Measurements from ENCODE around the gene RAMP3.

- TF ChIP-seq CTCF (optimal IDR thresholded peaks at IDR 0.05 in 1 of 3, IDR thresholded peaks at IDR 0.05 in 1 of 3, conservative IDR thresholded peaks at IDR 0.05 in 1 of 3; ENCODE audit: extremely low read depth in 1 of 3, insufficient read depth in 2 of 3, low read length in 3 of 3) (no peak), EZH2 (IDR thresholded peaks at IDR 0.05; ENCODE audit: low read length) (no peak)
These were observed 7.4 kb upstream of the RAMP3 start for GRCh38 chr7:45150199-45150598.

All from keratinocyte (primary cell).